NCI-H1417 treated with DMSO at 0.1 percent for 48 hours (cell line): Measurements from ENCODE around the gene ZNF592.
"Not testable (repeated sequence)": the region's sequence is repeated elsewhere in the genome, so short reads cannot be mapped to it uniquely, and the experiment has no call there.

ENCODE experiments used
- DNase-seq: peaks from one replicate; lab custom pipeline; 2025; lab: John Stamatoyannopoulos, UW

ZNF592 gene

DNA sequence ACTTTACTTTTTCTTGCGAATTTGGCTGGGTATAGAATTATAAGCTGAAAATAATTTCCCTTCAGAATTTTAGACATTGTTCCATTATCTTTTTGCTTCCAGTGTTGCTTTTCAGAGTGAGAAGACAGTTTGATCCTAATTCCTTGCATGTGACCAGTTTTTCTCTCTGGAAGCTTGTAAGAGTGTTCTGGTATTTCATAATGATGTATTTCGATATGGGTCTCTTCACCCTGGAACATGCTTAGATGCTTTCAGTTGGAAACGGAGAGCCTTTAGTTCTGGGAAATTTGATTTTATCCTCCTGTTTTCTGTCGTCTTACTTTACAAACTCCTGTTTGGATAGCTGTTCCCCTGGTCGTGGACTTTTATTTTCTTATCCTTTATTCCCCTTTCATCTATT lies 82.6 kb downstream of the ZNF592 start:
- DNase-seq: no peak

DNA sequence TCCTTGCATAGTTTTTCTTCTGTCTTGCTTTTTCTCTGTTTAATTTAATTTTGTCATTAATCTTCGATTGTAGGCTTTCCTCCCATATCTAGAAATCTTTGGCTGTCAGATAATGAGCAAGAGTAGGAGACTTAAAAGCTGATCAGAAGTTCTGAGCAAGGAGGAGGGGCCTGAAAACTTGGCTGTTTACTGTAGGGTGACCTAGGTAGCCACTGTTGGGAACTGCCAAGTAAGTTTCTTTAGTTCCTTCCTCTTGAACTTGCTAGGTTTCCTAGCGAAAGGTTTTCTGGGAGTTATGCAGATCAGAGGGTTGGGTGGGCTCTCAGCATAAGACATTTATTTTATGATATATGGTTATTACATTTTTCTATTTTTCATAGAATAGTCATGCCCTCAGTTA lies 83.2 kb downstream of the ZNF592 start:
- no peak for DNase-seq

DNA sequence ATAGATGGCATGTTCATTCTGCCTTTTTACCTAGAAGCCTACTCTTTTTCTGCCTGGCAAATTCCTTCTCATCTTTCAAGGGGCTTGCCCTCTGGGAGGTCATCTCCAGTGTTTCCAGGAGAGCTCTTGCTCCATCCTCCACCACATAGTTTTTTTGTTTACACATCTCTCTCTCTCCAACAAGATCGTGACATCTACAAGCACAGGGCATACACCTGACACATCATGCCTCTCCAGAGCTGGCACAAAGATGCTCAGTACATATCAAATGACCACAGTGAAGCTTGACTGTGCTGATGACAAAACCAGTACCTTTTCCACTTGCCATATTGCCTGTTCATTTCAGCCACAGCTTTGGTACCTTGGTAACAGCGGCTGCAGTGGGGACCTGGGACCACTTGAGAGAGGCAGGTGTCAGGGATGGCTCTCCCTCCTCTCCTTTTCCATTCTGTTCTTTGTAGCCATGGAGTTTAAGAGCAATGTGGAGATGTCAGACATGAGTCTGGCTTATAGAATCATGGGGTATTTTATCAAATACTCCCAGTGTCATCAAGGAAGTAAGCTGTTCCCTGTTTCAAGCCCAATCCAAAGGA lies 84.2 kb downstream of the ZNF592 start:
- no peak for DNase-seq

DNA sequence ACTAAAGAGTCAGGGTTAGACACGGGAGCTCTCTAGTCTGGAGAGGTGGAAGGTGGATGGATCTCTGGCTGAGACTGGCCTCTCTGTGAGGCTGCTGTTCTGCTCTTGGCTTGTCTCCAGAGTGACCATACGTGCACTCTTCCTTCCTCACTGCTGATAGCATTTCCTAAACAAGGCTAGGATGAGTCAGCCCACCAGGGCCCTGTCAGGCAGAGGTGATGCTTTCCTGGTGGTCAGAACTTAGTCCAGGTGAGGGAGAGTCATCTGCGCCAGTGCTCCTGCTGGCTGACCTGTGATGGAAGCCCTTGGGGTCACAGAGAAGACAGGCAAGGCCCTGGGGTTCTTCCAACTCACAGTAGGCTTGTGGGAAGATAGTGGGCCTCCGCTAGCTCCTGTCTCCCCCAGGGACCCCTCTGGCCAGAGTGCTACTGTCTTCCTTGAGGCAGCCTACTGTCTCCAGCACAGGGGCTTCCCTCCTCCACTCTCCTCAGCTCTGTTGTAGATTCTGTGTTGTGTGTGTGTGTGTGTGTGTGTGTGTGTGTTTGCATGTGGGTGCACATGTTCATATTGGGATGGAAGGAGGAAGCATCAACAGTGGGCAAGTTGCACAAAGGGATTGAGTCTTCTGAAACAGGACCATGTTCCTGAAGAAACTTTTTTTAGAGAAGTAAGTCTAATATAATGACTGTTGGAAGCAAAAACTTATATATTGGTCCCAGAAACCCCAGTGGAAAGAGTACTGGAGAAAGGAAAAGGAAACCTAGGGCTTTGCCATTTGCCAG lies 85.2 kb downstream of the ZNF592 start:
- no peak for DNase-seq

DNA sequence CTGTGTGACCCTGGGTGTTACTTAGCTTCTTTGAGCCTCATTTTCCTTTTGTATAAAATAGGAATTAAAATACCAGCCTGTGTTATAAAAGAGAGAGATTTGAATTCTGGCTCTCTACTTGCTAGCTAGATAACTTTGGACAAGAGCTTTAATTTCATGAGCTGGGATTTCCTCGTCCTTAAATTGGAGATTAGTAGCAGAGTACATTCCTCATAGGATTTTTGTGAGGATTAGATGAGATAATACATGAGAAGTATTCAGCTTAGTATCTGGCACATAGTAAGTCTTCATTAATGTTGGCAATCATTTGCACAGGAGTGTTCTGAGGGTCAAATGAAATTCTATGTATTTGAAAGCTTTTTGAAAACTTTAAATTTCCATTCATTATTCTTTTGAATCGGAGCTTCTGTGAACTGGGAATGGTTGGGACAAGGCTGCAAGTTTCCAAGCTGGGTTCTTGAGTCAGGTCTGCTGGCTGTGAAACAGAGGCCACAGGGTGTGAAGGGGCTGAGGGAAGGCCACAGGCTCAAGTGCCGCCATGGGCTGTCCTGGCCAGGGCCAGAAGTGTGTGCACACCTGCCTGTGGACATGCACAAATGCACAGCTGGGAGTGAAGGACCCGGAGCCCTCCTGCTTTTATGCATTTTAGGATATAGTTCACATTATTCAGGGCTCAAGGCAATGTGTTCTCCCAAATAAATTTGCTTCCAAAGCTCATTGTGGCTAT lies 86.0 kb downstream of the ZNF592 start:
- DNase-seq: no peak

DNA sequence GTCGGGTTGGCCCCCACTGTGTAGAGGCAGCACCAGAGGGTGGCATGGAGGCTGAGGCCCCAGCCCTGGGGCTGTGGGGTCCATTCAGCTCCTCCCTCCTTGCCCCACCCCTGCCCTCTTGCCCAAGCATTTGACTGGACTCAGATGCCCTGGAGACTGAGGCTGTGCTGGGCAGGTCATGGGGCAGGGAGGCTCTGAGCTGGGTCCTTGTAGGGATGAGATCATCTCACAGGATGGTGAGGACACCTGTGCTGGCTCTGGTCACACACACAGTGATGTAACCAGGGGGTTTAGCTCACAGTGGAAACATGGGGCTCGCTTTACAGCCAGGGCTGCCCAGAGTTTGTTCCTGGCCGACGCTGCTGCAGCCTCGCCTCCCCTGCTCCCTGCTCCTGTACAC lies 86.6 kb downstream of the ZNF592 start:
- DNase-seq: no peak

DNA sequence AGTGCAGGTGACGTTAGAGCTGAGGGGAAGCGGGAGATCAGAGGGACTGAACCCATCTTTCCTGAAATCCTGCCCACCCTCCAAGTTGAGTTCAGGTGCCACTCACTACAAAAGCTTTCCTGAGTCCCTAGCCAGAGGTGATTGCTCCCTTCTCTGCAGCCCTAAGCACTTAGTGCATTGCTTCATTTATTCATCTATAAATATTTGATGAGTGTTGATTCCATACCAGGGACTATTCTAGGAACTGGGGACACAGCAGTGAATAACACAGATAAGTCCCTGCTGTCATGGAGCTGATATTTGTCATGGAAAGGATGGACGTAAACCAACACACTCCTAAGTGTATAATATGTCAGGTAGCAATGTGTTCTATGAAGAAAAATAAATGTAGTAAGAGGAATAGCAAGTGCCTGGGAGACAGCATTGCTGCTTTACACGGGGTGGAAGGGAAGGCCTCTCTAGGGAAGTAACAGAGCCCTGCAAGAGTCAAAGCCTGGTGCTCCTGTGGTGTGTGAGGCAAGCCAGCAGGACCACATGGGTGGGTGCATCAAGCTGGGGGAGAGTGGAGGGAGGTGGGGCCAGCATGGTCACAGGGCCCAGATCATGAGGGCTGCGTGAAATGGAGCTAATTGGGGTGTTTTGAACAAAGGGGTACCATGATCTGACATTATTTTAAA lies 87.4 kb downstream of the ZNF592 start:
- DNase-seq: no peak

DNA sequence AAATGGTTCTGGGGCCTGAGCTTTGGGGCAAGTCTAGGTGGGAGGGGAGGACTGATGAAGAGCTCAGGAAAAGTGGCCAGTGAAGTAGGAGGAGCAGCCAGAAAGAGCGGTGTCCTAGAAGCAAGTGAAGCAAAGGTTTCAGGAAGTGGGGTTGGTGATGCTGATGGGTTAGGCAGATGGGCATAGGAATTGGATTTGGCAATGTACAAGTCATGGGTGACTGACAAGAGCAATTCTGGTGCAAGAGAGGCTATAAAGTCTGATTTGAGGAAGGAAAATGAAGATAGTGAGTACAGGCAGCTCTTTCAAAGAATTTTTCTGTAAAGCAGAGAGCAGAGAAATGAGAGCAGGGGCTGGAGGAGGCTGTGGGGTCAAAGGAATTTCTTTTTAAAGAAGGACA lies 88.5 kb downstream of the ZNF592 start:
- DNase-seq: no peak

DNA sequence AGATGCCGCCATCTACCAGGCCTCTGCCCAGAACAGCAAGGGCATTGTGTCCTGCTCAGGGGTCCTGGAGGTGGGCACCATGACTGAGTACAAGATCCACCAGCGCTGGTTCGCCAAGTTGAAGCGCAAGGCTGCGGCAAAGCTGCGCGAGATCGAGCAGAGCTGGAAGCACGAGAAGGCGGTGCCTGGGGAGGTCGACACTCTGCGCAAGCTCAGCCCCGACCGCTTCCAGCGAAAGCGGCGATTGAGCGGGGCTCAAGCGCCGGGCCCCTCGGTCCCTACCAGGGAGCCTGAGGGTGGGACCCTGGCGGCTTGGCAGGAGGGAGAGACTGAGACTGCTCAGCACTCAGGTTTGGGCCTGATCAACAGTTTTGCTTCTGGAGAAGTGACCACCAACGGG lies 91.3 kb downstream of the ZNF592 start:
- DNase-seq: no peak

DNA sequence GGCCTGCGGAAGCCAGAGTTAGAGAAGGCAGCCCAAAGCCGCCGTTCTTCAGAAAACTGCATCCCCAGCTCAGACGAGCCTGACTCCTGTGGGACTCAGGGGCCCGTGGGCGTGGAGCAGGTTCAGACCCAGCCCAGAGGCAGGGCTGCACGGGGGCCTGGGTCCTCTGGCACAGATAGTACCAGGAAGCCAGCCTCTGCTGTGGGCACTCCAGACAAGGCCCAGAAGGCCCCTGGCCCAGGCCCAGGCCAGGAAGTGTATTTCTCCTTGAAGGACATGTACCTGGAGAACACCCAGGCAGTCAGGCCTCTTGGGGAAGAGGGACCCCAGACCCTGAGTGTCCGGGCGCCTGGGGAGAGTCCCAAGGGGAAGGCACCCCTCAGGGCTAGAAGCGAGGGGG lies 91.9 kb downstream of the ZNF592 start:
- no peak for DNase-seq

DNA sequence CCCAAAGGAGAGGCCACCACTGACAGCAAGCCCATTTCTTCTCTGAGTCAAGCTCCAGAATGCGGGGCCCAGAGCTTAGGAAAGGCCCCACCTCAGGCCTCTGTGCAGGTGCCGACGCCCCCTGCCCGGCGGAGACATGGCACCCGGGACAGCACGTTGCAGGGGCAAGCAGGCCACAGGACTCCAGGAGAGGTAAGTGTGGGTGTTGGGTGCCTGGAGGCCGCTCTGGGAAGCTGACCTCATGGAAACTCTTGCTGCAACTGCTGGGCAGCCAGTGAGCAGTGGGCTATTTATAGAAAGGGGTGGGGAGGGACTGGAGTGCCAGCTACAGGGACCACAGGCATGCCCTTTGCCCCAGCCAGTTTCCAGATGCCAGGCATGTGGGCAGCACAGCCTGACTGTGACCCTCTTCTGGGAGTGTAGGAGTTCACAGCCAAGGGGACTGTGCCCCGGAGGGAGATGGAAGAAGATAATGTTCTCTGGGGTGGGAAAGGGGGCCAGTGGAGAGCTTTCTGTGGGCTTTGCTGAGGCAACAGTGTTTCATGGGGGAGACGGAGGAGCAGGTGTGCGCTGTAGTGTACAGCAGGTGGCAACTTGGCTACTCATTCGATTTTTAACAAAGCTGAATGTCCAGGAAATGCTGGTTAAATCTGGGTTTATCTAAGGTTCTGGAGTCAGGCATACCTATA lies 92.5 kb downstream of the ZNF592 start:
- no peak for DNase-seq

DNA sequence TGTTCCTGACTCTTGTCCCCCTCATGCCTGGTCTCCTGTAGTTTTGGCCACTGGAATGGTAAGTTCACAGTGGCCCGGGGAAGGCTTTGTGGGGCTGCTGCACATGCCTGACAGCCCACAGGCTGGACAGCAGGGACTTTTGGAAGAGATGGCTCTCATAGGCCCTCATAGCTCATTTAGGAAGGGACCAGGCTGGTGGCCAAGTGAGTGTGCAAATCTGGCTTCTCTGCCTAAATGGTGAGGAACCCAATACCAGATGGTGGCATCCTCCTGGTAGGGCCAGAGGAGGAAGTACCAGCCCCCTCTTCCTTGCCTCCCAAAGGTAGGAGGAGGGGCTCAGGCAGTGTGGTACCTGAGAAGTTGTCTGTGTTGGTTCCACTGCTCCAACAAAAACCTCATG lies 94.4 kb downstream of the ZNF592 start:
- DNase-seq: no peak

DNA sequence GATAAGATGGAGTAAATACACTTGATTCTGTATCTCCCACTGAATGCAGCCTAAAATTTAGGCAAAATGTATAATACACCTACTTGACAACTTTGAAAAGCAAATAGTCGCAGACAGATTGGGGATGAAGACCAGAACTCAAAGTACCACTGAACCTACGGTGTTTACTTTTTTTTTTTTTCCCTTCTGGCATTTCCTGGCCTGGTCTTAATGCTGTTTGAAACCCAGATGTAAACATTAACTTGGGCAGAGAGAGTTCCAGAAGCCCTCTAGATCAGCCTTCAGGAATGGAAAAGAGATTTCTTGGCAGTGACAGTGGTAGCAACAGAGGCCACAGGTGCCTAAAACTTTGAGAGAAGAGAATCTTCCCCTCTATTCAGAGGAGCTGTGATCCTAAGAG lies 96.6 kb downstream of the ZNF592 start:
- no peak for DNase-seq

DNA sequence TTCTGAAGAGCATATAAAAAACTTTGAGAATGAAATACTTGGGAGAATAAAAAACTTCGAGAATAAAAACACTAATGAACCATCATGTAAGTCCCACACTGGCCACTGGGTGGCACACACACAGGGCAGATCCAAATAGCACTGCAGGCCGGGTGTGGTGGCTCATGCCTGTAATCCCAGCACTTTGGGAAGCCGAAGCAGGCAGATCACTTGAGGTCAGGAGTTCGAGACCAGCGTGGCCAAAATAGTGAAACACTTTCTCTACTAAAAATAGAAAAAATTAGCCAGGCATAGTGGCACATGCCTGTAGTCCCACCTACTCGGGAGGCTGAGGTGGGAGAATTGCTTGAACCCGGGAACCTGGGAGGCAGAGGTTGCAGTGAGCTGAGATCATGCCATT lies 97.2 kb downstream of the ZNF592 start:
- DNase-seq: not testable (repeated sequence)

DNA sequence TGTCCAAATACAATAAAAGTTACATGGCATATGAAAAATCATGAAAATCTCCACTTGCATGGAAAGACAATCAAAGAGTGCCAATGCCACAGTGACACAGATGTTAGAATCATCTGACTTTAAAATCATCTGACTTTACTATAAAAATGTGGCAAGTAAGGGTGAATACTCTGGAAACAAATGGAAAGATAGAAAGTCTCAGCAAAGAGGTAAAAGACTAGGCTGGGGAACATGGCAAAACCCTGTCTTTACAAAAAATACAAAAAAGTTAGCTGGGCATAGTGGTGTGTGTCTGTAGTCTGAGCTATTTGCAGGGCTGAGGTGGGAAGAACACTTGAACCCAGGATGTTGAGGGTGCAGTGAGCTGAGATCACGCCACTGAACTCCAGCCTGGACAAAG lies 97.9 kb downstream of the ZNF592 start:
- no peak for DNase-seq

DNA sequence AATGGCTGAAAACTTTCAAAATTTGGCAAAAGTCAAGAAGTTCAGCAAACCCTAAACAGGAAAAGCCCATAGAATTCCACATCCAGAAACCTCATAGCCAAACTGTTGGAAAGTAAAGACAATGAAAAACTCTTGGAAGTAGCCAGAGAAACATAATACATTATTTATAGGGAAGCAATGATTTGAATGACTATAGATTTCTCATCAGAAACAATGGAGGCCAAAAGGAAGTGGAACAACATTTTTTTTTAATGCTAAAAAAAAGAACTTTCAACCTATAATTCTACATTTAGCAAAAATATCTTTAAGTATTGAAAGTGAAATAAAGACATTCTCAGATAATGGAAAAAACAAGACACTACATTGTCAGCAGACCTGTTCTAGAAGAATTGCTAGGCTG lies 99.0 kb downstream of the ZNF592 start:
- DNase-seq: no peak

DNA sequence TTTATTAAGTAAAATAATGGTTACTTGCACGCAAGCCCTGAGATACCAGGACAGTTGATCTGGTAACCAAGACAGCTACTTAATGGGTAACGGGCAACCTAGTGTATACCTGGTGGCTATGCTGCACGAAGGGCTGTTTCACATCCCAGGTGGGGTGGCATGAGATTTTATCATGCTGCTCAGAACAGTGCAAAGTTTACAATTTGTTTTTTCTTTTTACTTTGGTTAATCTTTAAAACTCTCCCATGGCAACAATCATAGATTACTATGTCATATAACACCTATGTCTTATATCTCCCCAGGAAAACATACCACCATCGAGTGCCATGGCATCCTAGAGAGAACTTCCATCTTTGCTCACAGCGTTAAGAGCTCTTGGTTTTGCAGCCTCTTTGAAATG lies 103.8 kb downstream of the ZNF592 start:
- DNase-seq: no peak

DNA sequence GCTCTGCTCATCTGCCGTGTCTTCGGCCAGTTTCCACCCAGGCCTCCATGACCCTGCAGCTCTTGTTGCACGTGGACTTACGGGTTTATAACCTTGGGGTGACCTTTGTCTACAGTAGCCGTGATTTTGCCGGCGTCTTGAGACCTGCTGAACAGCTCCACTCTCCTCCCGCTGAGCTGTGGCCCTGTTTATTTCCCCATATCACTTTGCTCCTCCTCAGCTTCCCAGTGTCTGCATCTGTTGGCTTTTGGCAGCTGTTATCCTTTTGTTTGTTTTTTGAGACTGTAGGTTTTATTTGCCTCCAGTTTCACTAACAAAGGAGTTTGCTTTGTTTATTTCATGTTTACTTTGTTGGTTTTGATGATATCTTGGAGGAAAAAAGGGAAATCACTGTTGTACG lies 106.7 kb downstream of the ZNF592 start:
- no peak for DNase-seq

DNA sequence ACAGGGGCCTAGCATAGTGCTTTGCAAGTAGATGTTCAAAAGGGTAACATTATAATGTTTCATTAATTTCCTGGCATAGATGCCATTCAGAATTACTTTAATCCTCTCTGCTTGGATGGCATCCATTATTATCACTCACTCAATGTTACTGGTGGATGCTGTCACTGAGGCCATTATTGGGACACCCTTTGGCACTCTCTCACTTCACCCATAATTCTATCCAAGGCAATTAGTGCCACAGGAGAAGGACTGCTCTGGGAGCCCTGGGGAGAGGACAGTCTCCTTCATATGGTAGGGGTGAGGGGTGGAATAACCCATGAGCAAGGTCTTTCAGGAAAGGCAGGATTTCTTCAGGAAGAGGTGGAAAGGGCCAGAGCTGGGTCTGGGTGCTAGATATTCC lies 107.4 kb downstream of the ZNF592 start:
- DNase-seq: no peak
